DOHH2 (cell line): ENCODE measurements around the gene PRORP.

ENCODE experiments used
- EZH2phosphoT487 ChIP-seq: fragments of 200-600 bp; sonication (generic); IDR thresholded peaks from 2 replicates; pipeline ENCODE4 v1.6.1; 2017; ENCODE audit warnings: borderline replicate concordance, mild to moderate bottlenecking, antibody characterized with exemption, low read length, moderate library complexity, mixed read lengths
- TF ChIP-seq, protein P1 (sequence below): fragments of 200-600 bp; sonication (generic); IDR thresholded peaks from one replicate; pipeline ENCODE4 v1.5.1; 2014; ENCODE audit warnings: antibody characterized with exemption, mild to moderate bottlenecking, low read depth, low read length; ENCODE audit not compliant: poor library complexity, severe bottlenecking

DNA sequence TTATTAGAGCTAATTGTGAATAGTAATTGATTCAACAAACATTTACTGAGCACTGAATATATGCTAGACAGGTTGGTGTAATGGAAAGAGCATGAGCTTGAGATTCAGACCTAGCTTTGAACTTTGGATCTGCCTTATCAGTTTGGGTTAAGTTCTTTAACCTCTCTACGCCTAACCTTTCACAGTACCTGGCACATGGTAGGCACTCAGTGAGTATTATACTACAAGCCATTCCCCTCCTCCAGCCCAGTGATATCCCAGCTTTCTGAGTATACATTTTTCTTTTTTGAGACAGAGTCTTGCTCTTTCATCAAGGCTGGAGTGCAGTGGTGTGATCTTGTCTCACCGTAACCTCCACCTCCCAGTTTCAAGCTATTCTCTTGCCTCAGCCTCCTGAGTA lies 44.3 kb upstream of the PRORP start:
- TF ChIP-seq, protein P1, sequence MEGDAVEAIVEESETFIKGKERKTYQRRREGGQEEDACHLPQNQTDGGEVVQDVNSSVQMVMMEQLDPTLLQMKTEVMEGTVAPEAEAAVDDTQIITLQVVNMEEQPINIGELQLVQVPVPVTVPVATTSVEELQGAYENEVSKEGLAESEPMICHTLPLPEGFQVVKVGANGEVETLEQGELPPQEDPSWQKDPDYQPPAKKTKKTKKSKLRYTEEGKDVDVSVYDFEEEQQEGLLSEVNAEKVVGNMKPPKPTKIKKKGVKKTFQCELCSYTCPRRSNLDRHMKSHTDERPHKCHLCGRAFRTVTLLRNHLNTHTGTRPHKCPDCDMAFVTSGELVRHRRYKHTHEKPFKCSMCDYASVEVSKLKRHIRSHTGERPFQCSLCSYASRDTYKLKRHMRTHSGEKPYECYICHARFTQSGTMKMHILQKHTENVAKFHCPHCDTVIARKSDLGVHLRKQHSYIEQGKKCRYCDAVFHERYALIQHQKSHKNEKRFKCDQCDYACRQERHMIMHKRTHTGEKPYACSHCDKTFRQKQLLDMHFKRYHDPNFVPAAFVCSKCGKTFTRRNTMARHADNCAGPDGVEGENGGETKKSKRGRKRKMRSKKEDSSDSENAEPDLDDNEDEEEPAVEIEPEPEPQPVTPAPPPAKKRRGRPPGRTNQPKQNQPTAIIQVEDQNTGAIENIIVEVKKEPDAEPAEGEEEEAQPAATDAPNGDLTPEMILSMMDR: no peak
- TF ChIP-seq EZH2phosphoT487: no peak
